AG09309 (cell line): ENCODE results near the gene S100A4.

Experiments used
- DNase-seq: peaks from one replicate; pipeline ENCODE4 v3.0.0-alpha.2; 2010; ENCODE audit warnings: low read depth
- H3K4me3 ChIP-seq: 2 replicates; pipeline ENCODE4 v1.5.1; 2011; ENCODE audit warnings: mild to moderate bottlenecking, low read depth, low read length, moderate library complexity; ENCODE audit not compliant: control insufficient read depth
- CTCF ChIP-seq: IDR thresholded peaks from 2 replicates; pipeline ENCODE4 v1.5.1; 2011; ENCODE audit warnings: mild to moderate bottlenecking, low read depth, low read length, inconsistent platforms; ENCODE audit not compliant: insufficient read depth, control insufficient read depth; ENCODE audit errors: missing control alignments

S100A4 gene

GRCh38 chr1:153513666-153514065 lies 31.9 kb downstream of the S100A4 start:
- no peak for DNase-seq
- TF ChIP-seq CTCF, result no peak
- H3K4me3 ChIP-seq, result no peak overlapping the region

- no peak for DNase-seq
- TF ChIP-seq CTCF, result no peak
- H3K4me3 ChIP-seq, result no peak overlapping the region
Measured at GRCh38 chr1:153513023-153513422, 32.6 kb downstream of the S100A4 start.

GRCh38 chr1:153510984-153511410 lies 34.6 kb downstream of the S100A4 start:
- DNase-seq, result no peak
- no peak overlapping the region for H3K4me3 ChIP-seq
- TF ChIP-seq CTCF, result peak; percentile 98

GRCh38 chr1:153509729-153510354 lies 35.8 kb downstream of the S100A4 start:
- peak; percentile 78 for TF ChIP-seq CTCF
- DNase-seq, result no peak
- H3K4me3 ChIP-seq, result no peak overlapping the region

- DNase-seq, result no peak
- TF ChIP-seq CTCF, result no peak
- H3K4me3 ChIP-seq, result no peak overlapping the region
Measured at GRCh38 chr1:153509036-153509435, 36.6 kb downstream of the S100A4 start.

- TF ChIP-seq CTCF, result no peak
- DNase-seq, result no peak
- no peak overlapping the region for H3K4me3 ChIP-seq
Measured at GRCh38 chr1:153507926-153508583, 37.6 kb downstream of the S100A4 start.
